GM18861 (cell line): ENCODE measurements around the gene VSIR.
A peak's percentile ranks its signal among the peaks of the same experiment; 100 is the strongest.

ENCODE experiments used
- ATAC-seq: cut with Tn5 transposase; IDR thresholded peaks from one replicate; pipeline ENCODE4 v1.9.1; 2021; ENCODE audit not compliant: unreplicated experiment

The VSIR gene

GRCh38 chr10:71716426-71716825 is 56.9 kb downstream of the VSIR start:
- no peak for ATAC-seq

- ATAC-seq = no peak
These were observed 57.5 kb downstream of the VSIR start for GRCh38 chr10:71715860-71716259.

DNA sequence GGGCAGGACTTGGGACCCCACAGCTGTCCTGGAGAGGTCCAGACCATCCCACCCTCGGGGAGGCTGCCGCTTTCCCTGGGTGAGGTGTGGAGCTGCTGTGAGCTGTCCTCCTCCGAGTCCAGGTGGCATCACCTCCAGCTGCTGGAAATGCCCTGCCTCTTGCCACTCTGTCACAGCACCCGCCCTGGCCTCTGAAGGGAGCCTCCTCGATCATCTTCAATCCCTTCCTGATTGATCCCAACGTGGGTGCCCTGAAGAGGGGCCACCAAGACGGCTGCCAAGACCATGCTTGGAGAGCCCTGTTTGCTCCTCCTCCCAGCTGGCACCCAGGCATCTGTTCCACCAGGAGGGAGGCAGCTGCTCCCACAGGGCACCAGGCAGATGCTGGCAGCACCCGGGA is 58.3 kb downstream of the VSIR start:
- no peak for ATAC-seq

GRCh38 chr10:71714592-71714991 is 58.7 kb downstream of the VSIR start:
- no peak for ATAC-seq

DNA sequence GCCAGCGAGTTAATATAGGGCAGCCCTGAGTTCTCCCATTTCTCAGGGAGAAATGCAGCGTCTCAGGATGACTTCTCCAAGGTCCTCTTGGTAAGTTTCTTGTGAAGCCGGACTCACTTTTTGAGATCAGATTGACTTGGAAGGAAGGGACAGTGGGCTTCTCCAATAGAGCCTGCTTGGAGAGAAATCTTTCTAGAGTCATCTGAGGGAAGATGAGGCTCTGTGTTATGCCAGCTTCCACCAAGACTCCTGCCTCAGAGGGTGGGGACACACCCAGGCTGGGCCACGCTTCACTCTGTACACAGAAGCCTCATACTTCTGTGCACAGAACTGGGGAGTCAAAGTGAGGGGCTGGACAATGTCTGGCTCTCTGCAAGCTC is 59.3 kb downstream of the VSIR start:
- ATAC-seq = no peak

- no peak for ATAC-seq
These were observed 59.9 kb downstream of the VSIR start for GRCh38 chr10:71713135-71714030.

GRCh38 chr10:71712572-71713134 is 60.7 kb downstream of the VSIR start:
- ATAC-seq = no peak

GRCh38 chr10:71712170-71712569 is 61.1 kb downstream of the VSIR start:
- ATAC-seq = no peak

DNA sequence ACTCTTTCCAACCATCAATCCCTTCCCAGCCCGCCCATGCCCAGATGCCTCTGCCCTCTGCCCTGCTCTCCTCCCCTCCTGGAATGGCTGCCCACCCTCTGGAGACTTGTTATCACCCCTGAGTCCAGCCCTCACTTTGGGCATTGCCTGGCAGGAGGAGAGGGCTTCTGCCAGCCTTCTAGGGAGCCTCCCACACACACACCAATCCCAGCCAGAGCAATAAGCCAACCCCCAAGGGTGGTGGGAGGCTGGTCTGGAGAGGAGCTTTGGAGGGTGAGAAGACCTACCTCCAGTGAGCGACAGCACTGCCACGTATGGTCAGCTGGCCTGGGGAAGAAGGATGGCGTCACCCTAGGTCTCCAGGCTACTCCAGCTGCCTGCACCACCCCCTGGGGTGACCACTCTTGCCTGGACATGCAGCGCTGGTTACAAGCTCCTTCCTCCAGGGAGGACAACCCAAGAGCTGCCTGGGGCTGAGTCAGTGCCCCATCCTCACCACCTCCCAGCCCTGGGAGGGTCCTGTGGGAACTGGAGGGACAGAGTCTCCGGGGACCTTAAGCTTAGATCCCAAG is 62.2 kb downstream of the VSIR start:
- ATAC-seq = no peak

DNA sequence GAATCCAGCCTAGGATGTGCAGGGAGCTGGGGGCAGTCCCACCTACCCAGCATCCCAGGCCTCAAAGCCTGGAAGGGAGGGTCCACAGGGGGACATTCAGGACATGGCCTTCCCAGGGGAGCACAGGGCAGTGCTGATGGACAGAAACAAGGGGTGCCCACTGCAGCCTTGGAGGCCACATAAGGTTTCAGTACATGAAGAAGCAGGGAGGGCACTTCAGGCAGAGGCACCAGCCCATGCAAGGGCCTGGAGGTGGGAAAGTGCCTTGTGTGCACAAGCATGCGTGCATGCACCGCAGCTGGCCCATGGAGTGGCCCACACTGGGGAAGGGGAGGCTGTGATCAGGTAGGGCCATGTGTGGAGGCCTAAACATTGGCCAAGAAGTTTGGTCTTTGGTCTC is 62.8 kb downstream of the VSIR start:
- ATAC-seq = no peak

DNA sequence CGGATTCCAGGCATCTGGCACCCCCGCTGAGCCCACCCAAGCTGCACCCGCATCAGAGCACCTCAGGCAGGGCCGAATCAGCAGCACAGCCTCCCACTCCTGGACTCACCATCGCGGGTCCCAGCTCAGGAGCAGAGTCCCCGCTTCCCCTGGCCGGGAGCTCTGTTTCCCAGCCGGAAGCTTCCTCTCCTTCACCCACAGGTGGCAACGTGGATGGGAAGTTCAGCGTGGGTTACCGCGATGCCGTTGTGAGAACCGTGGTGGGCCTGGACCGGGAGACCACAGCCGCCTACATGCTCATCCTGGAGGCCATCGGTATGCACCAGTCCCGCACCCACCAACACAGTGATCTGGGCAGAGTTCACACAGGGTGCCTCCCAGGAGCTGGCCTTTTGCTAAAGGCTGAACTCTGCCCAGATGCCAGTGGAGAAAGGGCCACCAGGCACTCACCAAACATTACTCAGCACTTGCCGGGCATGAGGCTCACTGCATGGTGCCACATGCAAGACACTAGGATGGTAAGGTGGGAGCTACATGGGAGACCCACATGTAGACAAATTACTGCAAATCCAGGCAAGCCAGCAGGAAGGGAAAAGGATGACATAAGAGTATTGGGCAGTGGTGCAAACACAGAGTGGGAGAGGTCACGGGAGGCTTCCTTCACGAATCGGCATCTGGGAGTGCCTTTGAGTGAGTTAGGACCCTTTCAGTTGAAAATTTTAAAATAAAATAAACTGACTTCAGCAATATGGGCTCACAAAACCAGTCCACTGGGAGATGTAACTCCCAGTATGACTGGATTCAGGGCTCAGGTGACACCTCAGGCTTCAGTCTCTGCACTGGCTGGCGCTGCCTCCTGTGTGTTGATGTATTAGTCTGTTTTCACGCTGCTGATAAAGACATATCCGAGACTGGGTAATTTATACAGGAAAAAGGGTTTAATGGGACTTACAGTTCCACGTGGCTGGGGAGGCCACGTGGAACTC is 64.1 kb downstream of the VSIR start:
- ATAC-seq = peak; percentile 66

DNA sequence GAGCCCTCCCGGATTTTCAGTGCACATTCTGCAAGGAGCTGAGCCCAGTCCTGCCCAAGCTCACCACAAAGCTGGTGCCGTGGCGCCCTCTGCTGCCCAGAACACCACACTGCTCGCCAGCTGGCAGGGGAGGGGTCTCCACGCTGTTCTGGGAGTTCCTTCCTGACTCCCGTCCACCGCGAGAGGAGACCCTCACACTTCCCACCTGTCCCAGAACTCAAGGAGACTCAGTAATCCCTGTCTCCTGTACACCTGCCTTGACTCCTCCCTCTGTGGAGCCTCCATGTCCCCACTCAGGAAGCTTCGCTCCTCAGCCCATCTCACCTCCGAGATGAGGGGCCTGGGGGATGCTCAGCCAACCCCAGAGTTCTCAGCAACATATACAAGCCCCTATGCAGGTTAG is 65.0 kb downstream of the VSIR start:
- ATAC-seq = no peak

DNA sequence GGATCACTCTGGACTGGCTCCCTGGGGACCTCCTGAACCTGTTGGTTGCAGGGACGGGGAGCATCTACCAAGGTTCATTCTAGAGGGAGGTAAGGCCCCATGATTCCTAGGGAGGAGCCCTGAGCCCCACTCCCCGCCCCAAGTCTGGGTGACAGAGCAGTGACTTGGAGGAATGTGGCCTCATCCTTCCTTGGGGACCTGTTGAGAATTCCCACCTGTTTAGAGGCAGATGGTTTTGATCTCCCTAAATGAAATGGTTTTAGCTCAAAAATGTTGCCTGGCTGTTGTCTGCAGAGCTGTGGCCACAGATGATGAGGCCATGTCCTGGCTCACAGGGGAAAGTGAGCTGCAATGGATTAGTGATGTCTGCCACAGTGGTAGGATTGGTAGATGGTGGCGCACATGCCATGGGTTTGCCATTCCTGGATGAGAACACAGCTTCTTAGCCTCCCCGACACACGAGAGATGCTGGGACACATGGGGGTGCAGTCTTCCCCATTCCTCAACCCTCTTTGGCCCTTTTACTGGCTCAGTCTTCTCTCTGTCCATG is 66.0 kb downstream of the VSIR start:
- ATAC-seq = no peak

GRCh38 chr10:71706216-71707121 is 66.9 kb downstream of the VSIR start:
- no peak for ATAC-seq

DNA sequence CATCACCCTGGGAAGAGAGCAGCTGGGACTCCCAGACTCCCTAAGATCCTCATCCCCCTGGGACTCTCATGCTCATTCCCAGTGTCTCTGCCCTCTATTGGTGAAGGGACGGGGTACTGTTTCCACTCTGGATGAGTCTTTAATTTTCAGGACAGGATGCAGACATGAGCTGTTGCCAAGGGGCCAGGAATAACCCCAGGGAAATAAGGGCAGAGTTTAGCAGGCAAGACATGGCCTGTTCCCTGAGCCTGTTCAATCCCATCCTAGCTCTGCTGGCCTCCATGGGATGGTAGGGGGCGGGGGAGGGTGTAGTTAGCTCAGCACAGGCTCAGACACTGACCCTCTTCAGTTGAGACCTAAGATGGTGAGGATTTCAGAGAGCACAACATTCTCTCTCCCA is 67.7 kb downstream of the VSIR start:
- no peak for ATAC-seq

DNA sequence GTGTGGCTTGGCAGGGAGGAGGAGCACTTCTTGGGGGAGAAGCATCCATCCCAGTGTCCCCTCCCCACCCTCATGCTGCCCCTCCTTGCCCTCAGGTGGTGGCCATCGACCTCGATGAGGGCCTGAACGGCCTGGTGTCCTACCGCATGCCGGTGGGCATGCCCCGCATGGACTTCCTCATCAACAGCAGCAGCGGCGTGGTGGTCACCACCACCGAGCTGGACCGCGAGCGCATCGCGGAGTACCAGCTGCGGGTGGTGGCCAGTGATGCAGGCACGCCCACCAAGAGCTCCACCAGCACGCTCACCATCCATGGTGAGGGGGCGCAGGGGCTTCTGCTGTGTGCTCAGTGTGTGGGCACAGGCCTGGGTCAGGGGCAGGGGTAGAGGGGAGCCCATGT is 68.5 kb downstream of the VSIR start:
- ATAC-seq = no peak

DNA sequence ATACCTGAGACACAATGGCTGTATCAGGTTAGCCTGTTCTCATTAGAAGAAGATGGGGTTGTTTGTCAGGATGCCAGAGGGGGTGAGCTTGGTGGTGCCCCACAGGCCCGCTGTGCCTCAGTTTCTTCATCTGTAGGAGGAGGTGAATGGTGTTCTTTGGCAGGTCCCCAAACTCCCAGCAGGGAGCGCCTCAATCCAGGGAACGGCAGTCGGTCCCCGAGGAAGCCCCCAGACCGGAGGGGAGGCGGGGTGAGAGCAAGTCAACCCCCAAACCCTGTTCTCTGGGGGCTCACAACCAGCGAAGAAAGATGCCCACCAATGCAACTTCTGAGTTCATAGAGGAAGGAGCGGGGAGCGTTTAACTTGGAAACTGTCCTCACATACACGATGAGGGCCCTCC is 69.7 kb downstream of the VSIR start:
- ATAC-seq = no peak

DNA sequence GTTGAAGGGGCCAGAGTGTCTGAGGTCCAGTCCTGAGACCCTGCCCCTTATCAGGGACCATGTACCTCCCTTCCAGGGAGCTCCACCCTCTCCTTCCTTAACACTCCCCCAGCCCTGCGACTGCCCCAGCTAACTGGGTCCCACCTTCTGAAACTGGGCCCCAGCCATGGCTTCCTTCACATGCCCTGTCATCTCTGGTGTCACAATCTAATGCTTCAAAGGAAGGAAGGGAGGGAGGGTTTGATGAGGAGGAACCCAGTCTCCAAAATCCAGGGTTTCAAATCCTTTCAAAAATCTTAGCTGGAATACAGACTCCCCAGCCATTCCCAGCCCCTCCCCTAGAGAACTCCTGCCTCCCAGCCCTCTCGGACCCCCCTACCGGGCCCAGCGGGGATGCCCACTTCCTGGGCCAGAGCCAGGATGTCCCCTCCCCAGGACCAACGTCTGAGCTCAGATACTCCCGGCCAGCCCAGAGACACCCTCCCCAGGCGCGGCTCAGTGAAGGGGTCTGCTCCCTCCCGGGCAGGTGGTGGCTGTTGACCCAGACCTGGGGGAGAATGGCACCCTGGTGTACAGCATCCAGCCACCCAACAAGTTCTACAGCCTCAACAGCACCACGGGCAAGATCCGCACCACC is 71.7 kb downstream of the VSIR start:
- ATAC-seq = no peak

DNA sequence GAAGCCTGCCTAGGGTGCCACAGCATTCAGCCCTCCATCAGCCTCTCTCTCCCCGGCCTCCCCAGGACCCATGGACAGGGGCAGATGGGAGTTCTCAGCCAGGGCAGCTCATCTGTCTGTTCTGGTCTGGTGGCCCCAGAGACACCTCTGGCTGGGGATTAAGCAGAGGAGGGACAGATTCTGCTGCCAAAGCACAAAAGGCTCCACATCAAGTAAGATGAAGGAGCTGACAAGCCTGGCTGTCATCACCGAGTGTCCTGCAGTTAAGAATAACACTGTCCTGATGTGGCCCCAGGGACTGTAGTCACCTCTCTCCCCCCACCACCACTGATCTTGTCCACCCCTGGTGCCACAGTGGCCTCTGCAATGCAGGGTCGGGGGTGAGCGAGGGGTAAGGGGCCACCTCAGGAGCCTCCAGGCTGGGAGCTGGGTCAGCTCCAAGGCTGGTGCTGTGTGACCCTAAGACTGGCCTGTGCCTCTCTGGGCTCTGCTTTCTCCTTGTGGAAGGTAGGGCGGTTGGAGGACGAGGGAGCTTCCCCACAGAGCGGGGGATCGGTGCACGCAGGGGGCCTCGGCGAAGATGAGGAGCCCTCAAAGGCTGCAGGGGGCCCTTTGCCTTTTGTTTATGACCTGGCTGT is 72.5 kb downstream of the VSIR start:
- ATAC-seq = no peak
